ENCODE data around the gene XRCC3. TPM values are rescaled to one million over a fixed set of nuclear protein-coding genes. Genes with fewer than 3 reads are reported as not detected.

Gene XRCC3
- total RNA-seq, 1 experiment from 2014 or later: 61.3 TPM

- no peak overlapping the region for H3K9ac ChIP-seq (ENCODE audit: low read length)
- H3K9me2 ChIP-seq (replicated peaks; ENCODE audit: low read length): no peaks in the 10 kb centered on the region
- H3K27me3 ChIP-seq (ENCODE audit: low read length): no peaks in the 10 kb centered on the region
- BruUV-seq (replicated peaks): no TSS peak
- CTCF ChIA-PET: no interaction called here
- peaks cover 4% of the 10 kb centered on the region; the same call in 1 of the 2 replicates for H3K4me1 ChIP-seq (ENCODE audit: insufficient read depth, low read length)
- H4K20me1 ChIP-seq (ENCODE audit: low read length): no peaks in the 10 kb centered on the region
- no peak overlapping the region for H3K27ac ChIP-seq (ENCODE audit: low read length)
- H3F3A ChIP-seq (ENCODE audit: low read length, unreplicated experiment): no peaks in the 10 kb centered on the region
- no peak for TF ChIP-seq EZH2phosphoT487 (IDR thresholded peaks at IDR 0.05; ENCODE audit: borderline replicate concordance, low read length)
- TF ChIP-seq CTCF (conservative IDR thresholded peaks at IDR 0.05; ENCODE audit: low read depth, low read length): no peak
- TF ChIP-seq EZH2 (IDR thresholded peaks at IDR 0.05; ENCODE audit: low read length, unreplicated experiment): no peak
- H3K36me3 ChIP-seq (ENCODE audit: low read depth, low read length): peaks cover 7% of the 10 kb centered on the region; the same call in 1 of the 2 replicates
- no peak overlapping the region for H2AFZ ChIP-seq (ENCODE audit: low read length)
- no peak overlapping the region for H3K4me3 ChIP-seq (ENCODE audit: low read length)
- H3K4me2 ChIP-seq (ENCODE audit: low read length): no peak overlapping the region
- DNase-seq: no peak
- POLR2A ChIA-PET (ENCODE audit: unreplicated experiment): no interaction called here
- H3K79me2 ChIP-seq (ENCODE audit: low read length): no peaks in the 10 kb centered on the region
- no peaks in the 10 kb centered on the region for H3K9me3 ChIP-seq (ENCODE audit: low read length)
- intact Hi-C loops (cut with micrococcal nuclease): no loop called here
- ATAC-seq: no peak
Measured at GRCh38 chr14:103762541-103762940, 47.3 kb upstream of the XRCC3 start.

- Histone ChIP-seq H2AFZ (ENCODE audit: low read length) (no peak overlapping the region), H4K20me1 (ENCODE audit: low read length) (no peaks in the 10 kb centered on the region), H3K79me2 (ENCODE audit: low read length) (no peaks in the 10 kb centered on the region), H3F3A (ENCODE audit: low read length, unreplicated experiment) (no peaks in the 10 kb centered on the region), H3K9me3 (ENCODE audit: low read length) (no peaks in the 10 kb centered on the region), H3K9ac (ENCODE audit: low read length) (no peak overlapping the region), H3K36me3 (ENCODE audit: low read depth, low read length) (peaks cover 7% of the 10 kb centered on the region; the same call in 1 of the 2 replicates), H3K9me2 (replicated peaks; ENCODE audit: low read length) (no peaks in the 10 kb centered on the region), H3K27ac (ENCODE audit: low read length) (no peak overlapping the region), H3K4me3 (ENCODE audit: low read length) (no peak overlapping the region), H3K4me2 (ENCODE audit: low read length) (no peak overlapping the region), H3K27me3 (ENCODE audit: low read length) (no peaks in the 10 kb centered on the region), H3K4me1 (ENCODE audit: insufficient read depth, low read length) (peaks cover 4% of the 10 kb centered on the region; the same call in 1 of the 2 replicates)
- BruUV-seq (replicated peaks): no TSS peak
- intact Hi-C loops (cut with micrococcal nuclease): no loop called here
- POLR2A ChIA-PET (ENCODE audit: unreplicated experiment): no interaction called here
- no peak for TF ChIP-seq EZH2 (IDR thresholded peaks at IDR 0.05; ENCODE audit: low read length, unreplicated experiment)
- TF ChIP-seq CTCF (conservative IDR thresholded peaks at IDR 0.05; ENCODE audit: low read depth, low read length): no peak
- no peak for TF ChIP-seq EZH2phosphoT487 (IDR thresholded peaks at IDR 0.05; ENCODE audit: borderline replicate concordance, low read length)
- CTCF ChIA-PET: no interaction called here
- DNase-seq: no peak
- peak; percentile 49 for ATAC-seq
Measured at GRCh38 chr14:103762036-103762435, 46.8 kb upstream of the XRCC3 start.

GRCh38 chr14:103758059-103758776 lies 43.0 kb upstream of the XRCC3 start:
- BruUV-seq (replicated peaks): no TSS peak
- Histone ChIP-seq H3K9me3 (ENCODE audit: low read length) (no peaks in the 10 kb centered on the region), H4K20me1 (ENCODE audit: low read length) (no peaks in the 10 kb centered on the region), H3K4me2 (ENCODE audit: low read length) (no peak overlapping the region), H3K79me2 (ENCODE audit: low read length) (no peaks in the 10 kb centered on the region), H2AFZ (ENCODE audit: low read length) (no peak overlapping the region), H3K27ac (ENCODE audit: low read length) (no peak overlapping the region), H3F3A (ENCODE audit: low read length, unreplicated experiment) (no peaks in the 10 kb centered on the region), H3K36me3 (ENCODE audit: low read depth, low read length) (no peaks in the 10 kb centered on the region), H3K9ac (ENCODE audit: low read length) (no peak overlapping the region), H3K4me3 (ENCODE audit: low read length) (no peak overlapping the region), H3K4me1 (ENCODE audit: insufficient read depth, low read length) (peaks cover 22% of the 10 kb centered on the region), H3K9me2 (replicated peaks; ENCODE audit: low read length) (no peaks in the 10 kb centered on the region), H3K27me3 (ENCODE audit: low read length) (no peaks in the 10 kb centered on the region)
- TF ChIP-seq CTCF (conservative IDR thresholded peaks at IDR 0.05; ENCODE audit: low read depth, low read length) (no peak), EZH2phosphoT487 (IDR thresholded peaks at IDR 0.05; ENCODE audit: borderline replicate concordance, low read length) (no peak)
- ATAC-seq (no peak), DNase-seq (no peak)
- CTCF ChIA-PET: no interaction called here
- POLR2A ChIA-PET (ENCODE audit: unreplicated experiment): interaction anchor here (0.6 kb wide), 1 partner anchor 123 kb away, joined by 3 read pairs; no protein-coding TSS in a partner anchor
- intact Hi-C loops (cut with micrococcal nuclease): loop anchor here (10.0 kb wide), 1 partner anchor 47 kb away; no protein-coding TSS in a partner anchor
